ENCODE measurements around the gene PPP1R1B. TPM values are rescaled to one million over a fixed set of nuclear protein-coding genes. Genes with fewer than 3 reads are reported as not detected.

The PPP1R1B gene
- total RNA-seq, 1 experiment from 2014 or later, result not detected

DNA sequence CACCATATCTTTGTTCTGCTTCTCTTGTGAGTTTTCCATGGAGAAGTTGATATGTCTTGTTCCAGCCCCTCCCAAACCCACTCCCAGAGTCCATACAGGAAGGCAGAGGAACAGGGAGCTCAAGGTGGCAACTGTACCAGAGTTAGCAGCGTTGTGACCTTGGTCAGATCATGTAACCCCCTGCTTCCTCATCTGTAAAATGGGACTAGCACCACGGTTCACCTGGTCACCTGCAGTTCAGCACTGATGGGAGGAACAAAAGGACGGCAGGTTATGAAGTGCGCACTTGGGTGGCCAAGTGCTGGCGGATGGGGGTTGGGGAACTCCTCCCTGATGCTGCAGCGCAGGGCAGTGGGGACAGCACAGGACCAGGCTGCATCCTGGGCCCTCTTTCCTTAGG lies 11.3 kb upstream of the PPP1R1B start:
- no peak for DNase-seq (ENCODE audit: low read depth)

DNA sequence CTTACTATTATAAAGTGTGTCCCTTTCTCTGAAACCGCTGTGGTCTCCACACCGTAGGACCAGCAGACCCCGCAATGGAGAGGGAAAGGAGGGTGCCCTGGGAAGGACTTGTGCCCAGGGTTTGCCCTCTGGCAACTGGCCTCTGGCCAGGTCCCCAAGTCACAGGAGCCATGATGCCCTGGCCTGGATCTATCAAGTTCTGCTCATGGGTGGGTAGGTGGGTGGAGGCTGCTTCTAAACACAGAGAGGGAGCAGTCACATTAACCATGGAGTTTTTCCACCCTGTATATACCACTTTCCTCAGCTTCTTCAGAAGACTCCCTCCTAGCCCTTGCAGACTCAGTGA lies 9.7 kb upstream of the PPP1R1B start:
- no peak for DNase-seq (ENCODE audit: low read depth)

- peak; percentile 64 for DNase-seq (ENCODE audit: low read depth)
Observed at GRCh38 chr17:39617446-39618245, 9.1 kb upstream of the PPP1R1B start.

GRCh38 chr17:39618246-39618913 lies 8.4 kb upstream of the PPP1R1B start:
- no peak for DNase-seq (ENCODE audit: low read depth)

GRCh38 chr17:39618956-39619785 lies 7.6 kb upstream of the PPP1R1B start:
- DNase-seq (ENCODE audit: low read depth), result no peak

- DNase-seq (ENCODE audit: low read depth), result no peak
Observed at GRCh38 chr17:39619786-39620101, 7.0 kb upstream of the PPP1R1B start.

- peak; percentile 77 for DNase-seq (ENCODE audit: low read depth)
Observed at GRCh38 chr17:39621523-39622379, 5.0 kb upstream of the PPP1R1B start.

DNA sequence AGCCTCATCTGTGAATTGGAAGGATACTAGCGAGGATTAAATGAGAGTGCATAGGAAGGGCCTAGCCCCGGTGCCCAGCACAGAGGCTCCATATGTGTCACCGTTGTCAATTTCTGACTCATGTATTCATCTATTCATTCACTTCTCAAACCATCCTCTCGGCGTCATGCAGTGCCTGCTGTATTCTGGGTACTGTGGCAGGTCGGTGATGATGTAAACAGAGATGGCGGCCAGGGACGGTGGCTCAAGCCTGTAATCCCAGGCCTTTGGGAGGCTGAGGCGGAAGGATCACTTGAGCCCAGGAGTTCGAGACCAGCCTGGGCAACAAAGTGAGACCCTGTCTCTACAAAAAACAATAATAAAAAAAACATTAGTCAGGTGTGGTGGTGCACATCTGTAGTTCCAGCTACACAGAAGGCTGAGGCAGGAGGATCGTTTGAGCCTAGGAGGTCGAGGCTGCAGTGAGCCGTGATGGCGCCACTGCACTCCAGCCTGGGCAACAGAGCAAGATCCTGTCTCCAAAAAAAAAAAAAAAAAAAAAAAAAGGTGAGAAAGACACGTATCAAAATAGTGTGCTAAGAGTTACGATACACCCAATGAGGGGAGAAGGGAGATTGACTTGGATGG lies 4.3 kb upstream of the PPP1R1B start:
- peak; percentile 51 for DNase-seq (ENCODE audit: low read depth)

GRCh38 chr17:39623356-39623950 lies 3.3 kb upstream of the PPP1R1B start:
- DNase-seq (ENCODE audit: low read depth), result peak; percentile 63

DNA sequence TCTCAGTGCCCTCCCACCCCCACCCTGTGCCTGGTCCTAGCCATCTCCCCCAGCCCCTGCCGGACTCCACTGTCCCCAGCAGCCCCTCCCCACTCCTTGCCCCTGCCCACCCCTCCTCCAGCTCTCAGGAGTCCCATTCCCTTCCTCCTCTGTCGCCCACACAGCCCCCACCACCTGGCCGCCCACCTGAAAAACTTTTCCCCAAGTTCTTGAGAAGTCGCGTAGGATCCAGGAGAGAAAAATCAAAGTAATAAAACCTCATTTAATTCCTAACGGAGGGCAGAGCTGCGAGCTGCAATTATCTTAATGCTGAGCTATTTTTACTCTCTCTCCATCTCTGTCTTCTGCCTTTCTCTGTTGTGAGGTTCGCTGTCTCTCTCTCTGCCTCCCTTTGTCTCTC lies 2.4 kb upstream of the PPP1R1B start:
- no peak for DNase-seq (ENCODE audit: low read depth)

GRCh38 chr17:39625198-39625785 lies 1.5 kb upstream of the PPP1R1B start:
- DNase-seq (ENCODE audit: low read depth), result no peak

- DNase-seq (ENCODE audit: low read depth), result no peak
Observed at GRCh38 chr17:39627047-39627711, 427 bp downstream of the PPP1R1B start.

GRCh38 chr17:39627712-39628516 lies 1.2 kb downstream of the PPP1R1B start:
- DNase-seq (ENCODE audit: low read depth), result no peak

GRCh38 chr17:39628655-39629493 lies 2.1 kb downstream of the PPP1R1B start:
- no peak for DNase-seq (ENCODE audit: low read depth)

DNA sequence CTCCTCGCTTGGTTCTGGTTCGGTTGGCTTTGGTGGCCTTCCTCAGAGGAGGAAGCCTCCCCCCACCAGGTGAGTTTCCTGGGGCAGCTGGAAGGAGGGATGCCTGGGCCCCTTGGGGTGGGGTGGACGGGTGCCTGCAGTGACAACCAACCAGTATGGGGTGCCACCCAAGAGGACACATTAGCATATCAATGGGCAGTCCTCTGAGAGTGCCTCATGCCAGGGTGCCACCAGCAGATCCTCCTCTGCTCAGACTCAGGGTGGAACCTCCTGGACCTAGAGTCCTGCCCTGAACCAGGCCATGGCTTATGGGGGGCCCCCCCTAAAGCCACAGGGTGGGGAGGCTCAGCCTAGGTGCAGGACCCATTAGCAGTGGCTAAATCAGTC lies 2.7 kb downstream of the PPP1R1B start:
- no peak for DNase-seq (ENCODE audit: low read depth)

- DNase-seq (ENCODE audit: low read depth), result no peak
Observed at GRCh38 chr17:39629898-39630297, 3.1 kb downstream of the PPP1R1B start.

DNA sequence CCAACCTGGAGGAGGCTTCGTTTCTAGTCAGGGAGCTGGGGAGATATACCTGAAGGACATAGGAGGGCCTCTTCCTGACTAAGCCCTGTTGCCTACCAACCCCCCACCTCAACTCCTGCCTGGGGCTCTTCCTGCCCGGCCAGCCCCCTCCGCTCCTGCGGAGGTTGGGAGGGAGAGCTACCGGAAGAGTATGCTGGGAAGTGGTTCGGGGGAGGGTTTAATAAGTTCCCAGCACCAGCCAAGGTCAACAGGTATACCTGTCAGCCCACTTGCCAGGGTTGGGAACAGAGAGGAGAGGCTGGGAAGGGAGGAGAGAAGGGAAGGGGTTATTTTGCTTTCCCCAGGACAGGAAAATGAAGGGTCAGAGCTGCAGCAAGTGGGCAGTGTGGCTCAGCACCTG lies 4.7 kb downstream of the PPP1R1B start:
- no peak for DNase-seq (ENCODE audit: low read depth)
